ENCODE results near the gene TYMS. TPM values are rescaled to one million over a fixed set of nuclear protein-coding genes. Genes with fewer than 3 reads are reported as not detected.
A peak's percentile ranks its signal among the peaks of the same experiment; 100 is the strongest.

Gene TYMS
- total and polyA plus RNA-seq, 9 of the 15 experiments (the other 6 are each of a cell fraction or from before 2014, with no cell fraction given), result 69.1 to 409 (median 175) TPM

- peak; percentile 52; the same call in 1 of the 2 replicates for TF ChIP-seq PHF8 (IDR thresholded peaks at IDR 0.05; ENCODE audit: borderline replicate concordance, low read length)
- no peak for TF ChIP-seq GTF2A2 (tag; IDR thresholded peaks at IDR 0.05)
- 0 out of 4 replicates have a peak, but pooled peaks of 1 of the 2 experiments have one; percentile 56 for TF ChIP-seq UBTF (IDR thresholded peaks at IDR 0.05; ENCODE audit: borderline replicate concordance in 1 of 2, low read depth in 2 of 2, low read length in 2 of 2)
- peak; percentile 83 for TF ChIP-seq MYC (IDR thresholded peaks at IDR 0.05; ENCODE audit: low read depth, low read length)
- TF ChIP-seq MYC (CRISPR knock-in tag; IDR thresholded peaks at IDR 0.05; ENCODE audit: borderline replicate concordance, low read depth), result no peak
- peak; percentile 52 for TF ChIP-seq ESRRA (IDR thresholded peaks at IDR 0.05; ENCODE audit: borderline replicate concordance, low read depth)
- 0 out of 2 replicates have a peak, but pooled peaks have one; percentile 11 for TF ChIP-seq RERE (CRISPR knock-in tag; IDR thresholded peaks at IDR 0.05; ENCODE audit: borderline replicate concordance)
- TF ChIP-seq CREB1 (IDR thresholded peaks at IDR 0.05), result no peak
- peak; percentile 38; the same call in 1 of the 2 replicates for TF ChIP-seq CREB1 (CRISPR knock-in tag; IDR thresholded peaks at IDR 0.05)
- no peak for TF ChIP-seq ZBTB12 (CRISPR knock-in tag; IDR thresholded peaks at IDR 0.05)
- no peak for TF ChIP-seq EP400 (IDR thresholded peaks at IDR 0.05)
- no peak for TF ChIP-seq NCOR1 (IDR thresholded peaks at IDR 0.05)
- peak; percentile 88 for TF ChIP-seq ZBTB5 (IDR thresholded peaks at IDR 0.05)
Observed at GRCh38 chr18:712401-713134, 55.1 kb downstream of the TYMS start, which contains the start of gene ENOSF1 (continued).
